Fibroblast of lung (primary cell): ENCODE data around the gene NOPCHAP1.

Experiments used
- CTCF ChIP-seq, 2 donors: IDR thresholded peaks in 1 of 2; conservative IDR thresholded peaks in 1 of 2; 1 replicate in 1 of 2; 2 replicates in 1 of 2; pipeline ENCODE4 v1.5.1; 2011 to 2012; ENCODE audit warnings: low read length in 2 of 2, control low read depth in 1 of 2, inconsistent platforms in 1 of 2, low read depth in 1 of 2, mild to moderate bottlenecking in 1 of 2
- EZH2 ChIP-seq: IDR thresholded peaks from 2 replicates; pipeline ENCODE4 v1.5.1; 2012; ENCODE audit warnings: low read length, control low read depth, mild to moderate bottlenecking; ENCODE audit errors: missing control alignments

GRCh38 chr12:105033851-105034250 lies 47.7 kb downstream of the NOPCHAP1 start:
- TF ChIP-seq EZH2 (no peak), CTCF (conservative IDR thresholded peaks at IDR 0.05 in 1 of 2, IDR thresholded peaks at IDR 0.05 in 1 of 2; ENCODE audit: low read depth in 1 of 2, low read length in 2 of 2) (no peak)
